ENCODE data around the gene SLC4A5. TPM values are rescaled to one million over a fixed set of nuclear protein-coding genes. Genes with fewer than 3 reads are reported as not detected.

The SLC4A5 gene
- total RNA-seq, 1 experiment from 2014 or later, result not detected

DNA sequence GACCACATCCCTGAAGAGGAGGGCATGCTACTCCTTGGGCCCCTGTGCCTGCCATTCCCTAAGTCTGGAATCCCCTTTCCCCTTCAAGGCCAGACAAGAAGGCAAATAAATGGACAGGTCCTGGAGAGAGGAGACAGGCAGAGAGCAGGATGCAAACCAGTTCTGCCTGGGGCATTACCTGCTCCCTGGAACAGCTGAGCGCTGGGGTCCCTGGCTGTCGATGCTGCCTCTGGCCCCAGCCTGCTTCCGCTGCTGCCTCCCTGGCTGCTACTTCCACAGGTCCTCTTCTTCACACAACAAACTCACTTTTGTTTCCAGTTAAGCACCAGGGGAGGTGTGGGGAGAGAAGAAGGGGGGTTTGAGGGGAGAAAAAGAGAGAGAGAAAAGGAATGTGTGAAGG, 53.1 kb downstream of the SLC4A5 start:
- intact Hi-C loops (cut with micrococcal nuclease; ENCODE audit: unreplicated experiment), result no loop called here
- no TSS peak for BruUV-seq (replicated peaks)
- Histone ChIP-seq H3K36me3 (ENCODE audit: low read depth) (no peaks in the 10 kb centered on the region), H2AFZ (no peak overlapping the region), H3K4me1 (replicated peaks; ENCODE audit: insufficient read depth) (no peaks in the 10 kb centered on the region), H3K9me3 (ENCODE audit: insufficient read depth, low read depth) (no peaks in the 10 kb centered on the region), H3K4me2 (no peak overlapping the region), H4K20me1 (ENCODE audit: insufficient read depth) (no peaks in the 10 kb centered on the region), H3K9me2 (ENCODE audit: insufficient read depth) (no peaks in the 10 kb centered on the region), H3K4me3 (no peak overlapping the region), H3F3A (ENCODE audit: insufficient read depth, low read depth) (no peaks in the 10 kb centered on the region), H3K27me3 (ENCODE audit: insufficient read depth, low read depth) (peaks cover 39% of the 10 kb centered on the region), H3K79me2 (ENCODE audit: low read depth) (no peaks in the 10 kb centered on the region), H3K27ac (no peak overlapping the region)
- TF ChIP-seq, protein P1, sequence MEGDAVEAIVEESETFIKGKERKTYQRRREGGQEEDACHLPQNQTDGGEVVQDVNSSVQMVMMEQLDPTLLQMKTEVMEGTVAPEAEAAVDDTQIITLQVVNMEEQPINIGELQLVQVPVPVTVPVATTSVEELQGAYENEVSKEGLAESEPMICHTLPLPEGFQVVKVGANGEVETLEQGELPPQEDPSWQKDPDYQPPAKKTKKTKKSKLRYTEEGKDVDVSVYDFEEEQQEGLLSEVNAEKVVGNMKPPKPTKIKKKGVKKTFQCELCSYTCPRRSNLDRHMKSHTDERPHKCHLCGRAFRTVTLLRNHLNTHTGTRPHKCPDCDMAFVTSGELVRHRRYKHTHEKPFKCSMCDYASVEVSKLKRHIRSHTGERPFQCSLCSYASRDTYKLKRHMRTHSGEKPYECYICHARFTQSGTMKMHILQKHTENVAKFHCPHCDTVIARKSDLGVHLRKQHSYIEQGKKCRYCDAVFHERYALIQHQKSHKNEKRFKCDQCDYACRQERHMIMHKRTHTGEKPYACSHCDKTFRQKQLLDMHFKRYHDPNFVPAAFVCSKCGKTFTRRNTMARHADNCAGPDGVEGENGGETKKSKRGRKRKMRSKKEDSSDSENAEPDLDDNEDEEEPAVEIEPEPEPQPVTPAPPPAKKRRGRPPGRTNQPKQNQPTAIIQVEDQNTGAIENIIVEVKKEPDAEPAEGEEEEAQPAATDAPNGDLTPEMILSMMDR (conservative IDR thresholded peaks at IDR 0.05), result no peak
- TF ChIP-seq EZH2 (IDR thresholded peaks at IDR 0.05; ENCODE audit: low read depth), result no peak
- ChIA-PET CTCF (no interaction called here), POLR2A (ENCODE audit: unreplicated experiment) (no interaction called here)
- DNase-seq, result no peak

DNA sequence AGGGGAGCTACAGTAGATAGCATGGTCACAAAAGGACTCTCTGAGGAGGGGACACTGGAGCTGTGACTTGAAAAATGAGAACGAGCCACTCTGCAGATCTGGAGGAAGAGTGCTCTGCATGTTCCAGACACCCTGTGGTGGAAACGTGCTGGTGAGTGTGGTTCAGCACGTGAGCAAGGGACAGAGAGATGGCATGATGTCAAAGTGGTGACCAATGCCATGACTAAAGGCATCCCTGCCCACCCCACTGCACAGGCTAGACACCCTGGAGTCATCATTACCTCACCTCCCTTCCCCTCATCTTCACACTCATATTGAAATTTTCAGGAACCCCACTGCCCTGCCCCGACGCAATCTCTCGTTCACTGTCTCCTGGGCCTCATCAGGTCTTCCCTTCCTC, 56.5 kb downstream of the SLC4A5 start:
- Histone ChIP-seq H3K4me2 (no peak overlapping the region), H3K27me3 (ENCODE audit: insufficient read depth, low read depth) (peaks cover 49% of the 10 kb centered on the region), H3K36me3 (ENCODE audit: low read depth) (no peaks in the 10 kb centered on the region), H4K20me1 (ENCODE audit: insufficient read depth) (no peaks in the 10 kb centered on the region), H3K79me2 (ENCODE audit: low read depth) (no peaks in the 10 kb centered on the region), H3F3A (ENCODE audit: insufficient read depth, low read depth) (no peaks in the 10 kb centered on the region), H3K4me1 (replicated peaks; ENCODE audit: insufficient read depth) (no peaks in the 10 kb centered on the region), H2AFZ (no peak overlapping the region), H3K9me3 (ENCODE audit: insufficient read depth, low read depth) (no peaks in the 10 kb centered on the region), H3K27ac (no peak overlapping the region), H3K9me2 (ENCODE audit: insufficient read depth) (no peaks in the 10 kb centered on the region), H3K4me3 (no peak overlapping the region)
- POLR2A ChIA-PET (ENCODE audit: unreplicated experiment), result no interaction called here
- CTCF ChIA-PET, result no interaction called here
- BruUV-seq (replicated peaks), result no TSS peak
- intact Hi-C loops (cut with micrococcal nuclease; ENCODE audit: unreplicated experiment), result no loop called here
- TF ChIP-seq, protein P1 (conservative IDR thresholded peaks at IDR 0.05), result no peak
- TF ChIP-seq EZH2 (IDR thresholded peaks at IDR 0.05; ENCODE audit: low read depth), result no peak
- DNase-seq, result no peak

DNA sequence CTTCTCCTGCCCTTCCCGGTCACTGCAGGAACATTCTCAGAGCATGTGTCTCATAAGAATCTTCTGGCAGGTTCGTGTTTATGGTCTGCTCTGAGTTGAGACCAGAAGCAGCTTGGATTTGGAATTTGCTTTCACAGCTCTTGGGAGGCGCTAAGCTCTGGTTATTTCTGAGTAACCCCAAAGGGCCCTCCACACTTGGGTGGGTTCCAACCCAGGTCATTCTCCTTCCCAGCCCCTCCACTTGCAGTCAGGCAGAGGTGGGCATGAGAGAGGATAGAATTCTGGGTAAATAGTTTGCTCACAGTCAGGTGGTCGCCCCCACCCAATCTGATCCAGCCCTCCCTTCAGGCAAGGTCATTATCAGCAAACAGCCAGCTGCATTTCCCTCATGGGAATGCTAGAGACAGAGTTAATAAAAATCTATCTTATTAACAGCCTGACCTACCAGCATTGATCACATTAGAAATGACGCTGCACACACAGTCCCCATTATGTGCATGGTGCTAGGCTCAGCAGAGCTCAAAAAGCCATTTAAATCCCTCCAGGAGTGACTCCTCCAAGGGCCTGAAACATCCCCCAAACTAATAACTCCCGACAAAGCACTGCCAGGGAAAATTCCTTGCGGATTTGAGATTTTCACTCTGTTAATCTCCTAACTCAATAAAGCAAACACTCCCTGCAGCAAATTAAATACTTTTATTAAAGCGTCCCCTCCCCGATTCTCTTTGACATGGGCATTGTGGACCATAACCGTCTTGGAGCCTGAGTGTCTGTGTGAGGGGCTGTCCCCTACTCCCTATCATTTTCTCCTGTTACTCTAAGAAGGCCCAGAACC, 61.9 kb downstream of the SLC4A5 start:
- POLR2A ChIA-PET (ENCODE audit: unreplicated experiment), result no interaction called here
- intact Hi-C loops (cut with micrococcal nuclease; ENCODE audit: unreplicated experiment), result no loop called here

More for the DNA sequence above, 61.9 kb downstream of the SLC4A5 start:
- Histone ChIP-seq H3K4me3 (no peak overlapping the region), H3K27me3 (ENCODE audit: insufficient read depth, low read depth) (peaks cover 72% of the 10 kb centered on the region), H3K9me3 (ENCODE audit: insufficient read depth, low read depth) (no peaks in the 10 kb centered on the region), H3K9me2 (ENCODE audit: insufficient read depth) (no peaks in the 10 kb centered on the region), H3K27ac (no peak overlapping the region), H4K20me1 (ENCODE audit: insufficient read depth) (no peaks in the 10 kb centered on the region), H3F3A (ENCODE audit: insufficient read depth, low read depth) (no peaks in the 10 kb centered on the region), H3K36me3 (ENCODE audit: low read depth) (no peaks in the 10 kb centered on the region), H3K4me1 (replicated peaks; ENCODE audit: insufficient read depth) (no peaks in the 10 kb centered on the region), H3K4me2 (no peak overlapping the region), H3K79me2 (ENCODE audit: low read depth) (no peaks in the 10 kb centered on the region), H2AFZ (no peak overlapping the region)
- DNase-seq, result no peak
- no TSS peak for BruUV-seq (replicated peaks)
- CTCF ChIA-PET, result no interaction called here
- TF ChIP-seq, protein P1 (conservative IDR thresholded peaks at IDR 0.05), result no peak
- TF ChIP-seq EZH2 (IDR thresholded peaks at IDR 0.05; ENCODE audit: low read depth), result no peak
